ENCODE measurements around the gene SLC23A1.

DNA sequence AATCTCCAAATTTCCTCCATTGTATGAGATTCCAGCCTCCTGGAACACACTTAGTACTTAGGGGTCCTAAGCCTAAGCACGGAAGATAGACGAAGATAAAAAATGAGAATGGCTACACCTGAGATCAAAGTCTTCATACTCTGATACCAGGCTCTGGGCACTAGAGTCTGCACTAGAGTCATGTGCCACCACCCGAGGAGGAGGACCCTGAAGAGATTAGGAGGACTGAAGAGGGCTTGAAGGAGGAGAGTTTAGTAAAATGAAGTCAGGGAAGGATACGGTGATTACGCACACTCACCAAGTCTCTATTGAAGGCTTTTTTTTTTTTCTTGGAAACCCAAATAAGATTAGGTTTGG lies 21.4 kb upstream of the SLC23A1 start:
- TF ChIP-seq, protein P1, sequence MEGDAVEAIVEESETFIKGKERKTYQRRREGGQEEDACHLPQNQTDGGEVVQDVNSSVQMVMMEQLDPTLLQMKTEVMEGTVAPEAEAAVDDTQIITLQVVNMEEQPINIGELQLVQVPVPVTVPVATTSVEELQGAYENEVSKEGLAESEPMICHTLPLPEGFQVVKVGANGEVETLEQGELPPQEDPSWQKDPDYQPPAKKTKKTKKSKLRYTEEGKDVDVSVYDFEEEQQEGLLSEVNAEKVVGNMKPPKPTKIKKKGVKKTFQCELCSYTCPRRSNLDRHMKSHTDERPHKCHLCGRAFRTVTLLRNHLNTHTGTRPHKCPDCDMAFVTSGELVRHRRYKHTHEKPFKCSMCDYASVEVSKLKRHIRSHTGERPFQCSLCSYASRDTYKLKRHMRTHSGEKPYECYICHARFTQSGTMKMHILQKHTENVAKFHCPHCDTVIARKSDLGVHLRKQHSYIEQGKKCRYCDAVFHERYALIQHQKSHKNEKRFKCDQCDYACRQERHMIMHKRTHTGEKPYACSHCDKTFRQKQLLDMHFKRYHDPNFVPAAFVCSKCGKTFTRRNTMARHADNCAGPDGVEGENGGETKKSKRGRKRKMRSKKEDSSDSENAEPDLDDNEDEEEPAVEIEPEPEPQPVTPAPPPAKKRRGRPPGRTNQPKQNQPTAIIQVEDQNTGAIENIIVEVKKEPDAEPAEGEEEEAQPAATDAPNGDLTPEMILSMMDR (IDR thresholded peaks at IDR 0.05) = no peak
- no peak for TF ChIP-seq POLR2A (IDR thresholded peaks at IDR 0.05)
